ENCODE data around the gene PRKCH.

The PRKCH gene

DNA sequence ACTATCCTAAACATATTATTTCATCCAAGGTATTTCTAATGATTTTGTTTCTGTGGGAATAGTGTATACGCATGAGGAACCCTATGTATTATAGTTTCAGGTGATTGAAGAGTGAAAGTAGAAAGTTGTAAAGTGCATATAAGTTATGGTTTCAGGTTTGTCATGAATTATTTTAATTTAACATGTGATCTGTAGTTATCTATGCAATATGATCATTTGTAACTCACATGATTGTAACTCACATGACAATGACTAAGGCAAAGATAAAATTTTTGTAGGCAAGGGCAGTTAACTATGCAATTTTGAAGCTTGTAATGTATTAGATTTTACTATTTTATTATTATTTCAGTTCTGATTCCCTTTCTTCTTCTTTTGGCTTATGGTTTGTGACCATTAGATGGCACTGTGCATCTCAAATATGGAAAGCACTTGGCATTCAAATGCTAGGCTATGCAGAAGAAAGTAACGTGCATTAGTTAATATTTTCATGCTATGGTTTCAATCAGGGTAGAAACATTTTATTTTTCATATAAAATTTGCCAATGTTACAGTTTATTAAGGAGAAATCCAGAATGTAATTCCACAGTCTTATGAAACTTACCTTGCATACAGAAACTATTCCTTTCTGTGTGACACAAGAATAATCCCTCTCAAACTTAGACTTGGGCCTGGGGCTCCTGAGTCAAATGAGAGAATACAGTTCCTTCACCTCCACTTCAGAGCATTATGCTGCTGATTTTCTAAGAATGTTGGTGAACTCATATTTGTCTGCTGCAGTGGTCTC is 24.5 kb upstream of the PRKCH start:
- no peak for TF ChIP-seq ZFP3 (CRISPR knock-in tag; IDR thresholded peaks at IDR 0.05)
- no peak for TF ChIP-seq GLIS3 (CRISPR knock-in tag; IDR thresholded peaks at IDR 0.05)
- TF ChIP-seq, protein P1, sequence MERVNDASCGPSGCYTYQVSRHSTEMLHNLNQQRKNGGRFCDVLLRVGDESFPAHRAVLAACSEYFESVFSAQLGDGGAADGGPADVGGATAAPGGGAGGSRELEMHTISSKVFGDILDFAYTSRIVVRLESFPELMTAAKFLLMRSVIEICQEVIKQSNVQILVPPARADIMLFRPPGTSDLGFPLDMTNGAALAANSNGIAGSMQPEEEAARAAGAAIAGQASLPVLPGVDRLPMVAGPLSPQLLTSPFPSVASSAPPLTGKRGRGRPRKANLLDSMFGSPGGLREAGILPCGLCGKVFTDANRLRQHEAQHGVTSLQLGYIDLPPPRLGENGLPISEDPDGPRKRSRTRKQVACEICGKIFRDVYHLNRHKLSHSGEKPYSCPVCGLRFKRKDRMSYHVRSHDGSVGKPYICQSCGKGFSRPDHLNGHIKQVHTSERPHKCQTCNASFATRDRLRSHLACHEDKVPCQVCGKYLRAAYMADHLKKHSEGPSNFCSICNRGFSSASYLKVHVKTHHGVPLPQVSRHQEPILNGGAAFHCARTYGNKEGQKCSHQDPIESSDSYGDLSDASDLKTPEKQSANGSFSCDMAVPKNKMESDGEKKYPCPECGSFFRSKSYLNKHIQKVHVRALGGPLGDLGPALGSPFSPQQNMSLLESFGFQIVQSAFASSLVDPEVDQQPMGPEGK (CRISPR knock-in tag; IDR thresholded peaks at IDR 0.05; ENCODE audit: borderline replicate concordance) = no peak
- TF ChIP-seq ISL1 (CRISPR knock-in tag; IDR thresholded peaks at IDR 0.05) = no peak
- TF ChIP-seq ZNF70 (CRISPR knock-in tag; IDR thresholded peaks at IDR 0.05) = no peak
- TF ChIP-seq CSDC2 (CRISPR knock-in tag; IDR thresholded peaks at IDR 0.05) = no peak
- ATAC-seq = peak; percentile 91

DNA sequence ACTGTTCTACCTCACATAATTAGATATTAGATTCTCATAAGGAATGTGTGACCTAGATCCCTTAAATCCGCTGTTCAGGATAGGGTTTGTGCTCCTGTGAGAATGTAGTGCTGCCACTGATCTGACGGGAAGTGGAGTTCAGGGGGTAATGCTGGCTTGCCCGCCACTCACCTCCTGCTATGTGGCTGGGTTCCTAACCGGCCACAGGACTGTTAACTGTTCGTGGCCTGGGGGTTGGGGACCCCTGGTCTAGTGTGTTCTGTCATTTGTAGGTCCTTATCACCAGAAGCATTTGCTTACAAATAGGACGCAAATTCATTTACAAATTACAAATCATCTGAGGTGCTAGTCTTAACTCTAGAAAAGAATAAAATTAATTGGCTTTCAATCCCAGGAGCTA is 23.8 kb upstream of the PRKCH start:
- TF ChIP-seq PPARA (CRISPR knock-in tag; IDR thresholded peaks at IDR 0.05; ENCODE audit: borderline replicate concordance) (no peak), OSR1 (CRISPR knock-in tag; IDR thresholded peaks at IDR 0.05) (no peak), ZFP3 (CRISPR knock-in tag; IDR thresholded peaks at IDR 0.05) (no peak), GLIS3 (CRISPR knock-in tag; IDR thresholded peaks at IDR 0.05) (no peak), ZNF565 (CRISPR knock-in tag; conservative IDR thresholded peaks at IDR 0.05; ENCODE audit: low read depth) (no peak), ARNTL (CRISPR knock-in tag; IDR thresholded peaks at IDR 0.05; ENCODE audit: borderline replicate concordance, low read depth) (no peak), TOX (CRISPR knock-in tag; IDR thresholded peaks at IDR 0.05; ENCODE audit: borderline replicate concordance) (no peak), ZFP30 (CRISPR knock-in tag; IDR thresholded peaks at IDR 0.05) (no peak), TCF4 (CRISPR knock-in tag; IDR thresholded peaks at IDR 0.05; ENCODE audit: borderline replicate concordance) (no peak), ESRRG (CRISPR knock-in tag; IDR thresholded peaks at IDR 0.05) (no peak), BACH2 (CRISPR knock-in tag; IDR thresholded peaks at IDR 0.05; ENCODE audit: borderline replicate concordance) (no peak), ISL1 (CRISPR knock-in tag; IDR thresholded peaks at IDR 0.05) (no peak)
- TF ChIP-seq, protein P2, sequence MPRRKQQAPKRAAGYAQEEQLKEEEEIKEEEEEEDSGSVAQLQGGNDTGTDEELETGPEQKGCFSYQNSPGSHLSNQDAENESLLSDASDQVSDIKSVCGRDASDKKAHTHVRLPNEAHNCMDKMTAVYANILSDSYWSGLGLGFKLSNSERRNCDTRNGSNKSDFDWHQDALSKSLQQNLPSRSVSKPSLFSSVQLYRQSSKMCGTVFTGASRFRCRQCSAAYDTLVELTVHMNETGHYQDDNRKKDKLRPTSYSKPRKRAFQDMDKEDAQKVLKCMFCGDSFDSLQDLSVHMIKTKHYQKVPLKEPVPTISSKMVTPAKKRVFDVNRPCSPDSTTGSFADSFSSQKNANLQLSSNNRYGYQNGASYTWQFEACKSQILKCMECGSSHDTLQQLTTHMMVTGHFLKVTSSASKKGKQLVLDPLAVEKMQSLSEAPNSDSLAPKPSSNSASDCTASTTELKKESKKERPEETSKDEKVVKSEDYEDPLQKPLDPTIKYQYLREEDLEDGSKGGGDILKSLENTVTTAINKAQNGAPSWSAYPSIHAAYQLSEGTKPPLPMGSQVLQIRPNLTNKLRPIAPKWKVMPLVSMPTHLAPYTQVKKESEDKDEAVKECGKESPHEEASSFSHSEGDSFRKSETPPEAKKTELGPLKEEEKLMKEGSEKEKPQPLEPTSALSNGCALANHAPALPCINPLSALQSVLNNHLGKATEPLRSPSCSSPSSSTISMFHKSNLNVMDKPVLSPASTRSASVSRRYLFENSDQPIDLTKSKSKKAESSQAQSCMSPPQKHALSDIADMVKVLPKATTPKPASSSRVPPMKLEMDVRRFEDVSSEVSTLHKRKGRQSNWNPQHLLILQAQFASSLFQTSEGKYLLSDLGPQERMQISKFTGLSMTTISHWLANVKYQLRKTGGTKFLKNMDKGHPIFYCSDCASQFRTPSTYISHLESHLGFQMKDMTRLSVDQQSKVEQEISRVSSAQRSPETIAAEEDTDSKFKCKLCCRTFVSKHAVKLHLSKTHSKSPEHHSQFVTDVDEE (CRISPR knock-in tag; IDR thresholded peaks at IDR 0.05) = no peak
- TF ChIP-seq, protein P3, sequence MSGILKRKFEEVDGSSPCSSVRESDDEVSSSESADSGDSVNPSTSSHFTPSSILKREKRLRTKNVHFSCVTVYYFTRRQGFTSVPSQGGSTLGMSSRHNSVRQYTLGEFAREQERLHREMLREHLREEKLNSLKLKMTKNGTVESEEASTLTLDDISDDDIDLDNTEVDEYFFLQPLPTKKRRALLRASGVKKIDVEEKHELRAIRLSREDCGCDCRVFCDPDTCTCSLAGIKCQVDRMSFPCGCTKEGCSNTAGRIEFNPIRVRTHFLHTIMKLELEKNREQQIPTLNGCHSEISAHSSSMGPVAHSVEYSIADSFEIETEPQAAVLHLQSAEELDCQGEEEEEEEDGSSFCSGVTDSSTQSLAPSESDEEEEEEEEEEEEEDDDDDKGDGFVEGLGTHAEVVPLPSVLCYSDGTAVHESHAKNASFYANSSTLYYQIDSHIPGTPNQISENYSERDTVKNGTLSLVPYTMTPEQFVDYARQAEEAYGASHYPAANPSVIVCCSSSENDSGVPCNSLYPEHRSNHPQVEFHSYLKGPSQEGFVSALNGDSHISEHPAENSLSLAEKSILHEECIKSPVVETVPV (CRISPR knock-in tag; IDR thresholded peaks at IDR 0.05) = no peak
- TF ChIP-seq, protein P4, sequence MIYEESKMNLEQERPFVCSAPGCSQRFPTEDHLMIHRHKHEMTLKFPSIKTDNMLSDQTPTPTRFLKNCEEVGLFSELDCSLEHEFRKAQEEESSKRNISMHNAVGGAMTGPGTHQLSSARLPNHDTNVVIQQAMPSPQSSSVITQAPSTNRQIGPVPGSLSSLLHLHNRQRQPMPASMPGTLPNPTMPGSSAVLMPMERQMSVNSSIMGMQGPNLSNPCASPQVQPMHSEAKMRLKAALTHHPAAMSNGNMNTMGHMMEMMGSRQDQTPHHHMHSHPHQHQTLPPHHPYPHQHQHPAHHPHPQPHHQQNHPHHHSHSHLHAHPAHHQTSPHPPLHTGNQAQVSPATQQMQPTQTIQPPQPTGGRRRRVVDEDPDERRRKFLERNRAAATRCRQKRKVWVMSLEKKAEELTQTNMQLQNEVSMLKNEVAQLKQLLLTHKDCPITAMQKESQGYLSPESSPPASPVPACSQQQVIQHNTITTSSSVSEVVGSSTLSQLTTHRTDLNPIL (CRISPR knock-in tag; IDR thresholded peaks at IDR 0.05; ENCODE audit: low read depth) = no peak
- TF ChIP-seq, protein P5, sequence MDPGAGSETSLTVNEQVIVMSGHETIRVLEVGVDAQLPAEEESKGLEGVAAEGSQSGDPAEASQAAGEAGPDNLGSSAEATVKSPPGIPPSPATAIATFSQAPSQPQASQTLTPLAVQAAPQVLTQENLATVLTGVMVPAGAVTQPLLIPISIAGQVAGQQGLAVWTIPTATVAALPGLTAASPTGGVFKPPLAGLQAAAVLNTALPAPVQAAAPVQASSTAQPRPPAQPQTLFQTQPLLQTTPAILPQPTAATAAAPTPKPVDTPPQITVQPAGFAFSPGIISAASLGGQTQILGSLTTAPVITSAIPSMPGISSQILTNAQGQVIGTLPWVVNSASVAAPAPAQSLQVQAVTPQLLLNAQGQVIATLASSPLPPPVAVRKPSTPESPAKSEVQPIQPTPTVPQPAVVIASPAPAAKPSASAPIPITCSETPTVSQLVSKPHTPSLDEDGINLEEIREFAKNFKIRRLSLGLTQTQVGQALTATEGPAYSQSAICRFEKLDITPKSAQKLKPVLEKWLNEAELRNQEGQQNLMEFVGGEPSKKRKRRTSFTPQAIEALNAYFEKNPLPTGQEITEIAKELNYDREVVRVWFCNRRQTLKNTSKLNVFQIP (CRISPR knock-in tag; IDR thresholded peaks at IDR 0.05; ENCODE audit: borderline replicate concordance, low read depth) = no peak
- ATAC-seq = no peak

DNA sequence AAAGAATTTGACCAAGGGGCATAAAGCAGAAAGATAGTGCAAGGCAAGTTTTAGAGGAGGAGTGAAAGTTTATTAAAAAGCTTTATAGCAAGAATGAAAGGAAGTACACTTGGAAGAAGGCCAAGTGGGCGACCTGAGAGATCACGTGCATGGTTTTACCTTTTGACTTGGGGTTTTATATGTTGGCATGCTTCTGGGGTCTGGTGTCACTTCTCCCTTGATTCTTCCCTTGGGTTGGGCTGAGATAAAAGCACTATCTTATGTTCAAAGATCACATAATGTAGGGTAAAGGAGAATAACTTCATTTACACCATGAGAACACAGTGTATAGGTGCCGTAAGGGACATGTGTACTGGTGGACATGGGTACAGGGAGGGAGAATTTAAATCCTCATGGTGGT is 22.6 kb upstream of the PRKCH start:
- no peak for ATAC-seq
- TF ChIP-seq OSR1 (CRISPR knock-in tag; IDR thresholded peaks at IDR 0.05) (no peak), TCF4 (CRISPR knock-in tag; IDR thresholded peaks at IDR 0.05; ENCODE audit: borderline replicate concordance) (no peak), PPARA (CRISPR knock-in tag; IDR thresholded peaks at IDR 0.05; ENCODE audit: borderline replicate concordance) (no peak), ARNTL (CRISPR knock-in tag; IDR thresholded peaks at IDR 0.05; ENCODE audit: borderline replicate concordance, low read depth) (no peak), ZNF70 (CRISPR knock-in tag; IDR thresholded peaks at IDR 0.05) (no peak), BACH2 (CRISPR knock-in tag; IDR thresholded peaks at IDR 0.05; ENCODE audit: borderline replicate concordance) (no peak), RARB (CRISPR knock-in tag; IDR thresholded peaks at IDR 0.05) (no peak), CSDC2 (CRISPR knock-in tag; IDR thresholded peaks at IDR 0.05) (no peak), ZNF565 (CRISPR knock-in tag; conservative IDR thresholded peaks at IDR 0.05; ENCODE audit: low read depth) (no peak), ESRRG (CRISPR knock-in tag; IDR thresholded peaks at IDR 0.05) (no peak), ZFP30 (CRISPR knock-in tag; IDR thresholded peaks at IDR 0.05) (no peak), SNAI2 (CRISPR knock-in tag; IDR thresholded peaks at IDR 0.05) (no peak), GLIS3 (CRISPR knock-in tag; IDR thresholded peaks at IDR 0.05) (no peak), TOX (CRISPR knock-in tag; IDR thresholded peaks at IDR 0.05; ENCODE audit: borderline replicate concordance) (no peak), ZC3H10 (CRISPR knock-in tag; IDR thresholded peaks at IDR 0.05) (no peak)
- TF ChIP-seq, protein P1 (CRISPR knock-in tag; IDR thresholded peaks at IDR 0.05; ENCODE audit: borderline replicate concordance) = no peak
- TF ChIP-seq, protein P4 (CRISPR knock-in tag; IDR thresholded peaks at IDR 0.05; ENCODE audit: low read depth) = no peak

Measured in SK-N-SH treated with all-trans-retinoic acid at 6 μM for 48 hours (cell line).